Measurements from ENCODE around the gene NUDT4.
"Not testable (repeated sequence)": the region's sequence is repeated elsewhere in the genome, so short reads cannot be mapped to it uniquely, and the experiment has no call there.

Gene NUDT4

GRCh38 chr12:93427779-93428564, 50.2 kb downstream of the NUDT4 start:
- DNase-seq (ENCODE audit: low read depth in 2 of 2): no peak

GRCh38 chr12:93429448-93429847, 51.7 kb downstream of the NUDT4 start:
- no peak for DNase-seq (ENCODE audit: low read depth in 2 of 2)

- no peak for DNase-seq (ENCODE audit: low read depth in 2 of 2)
Measured at GRCh38 chr12:93429852-93430251, 52.1 kb downstream of the NUDT4 start.

- DNase-seq (ENCODE audit: low read depth in 2 of 2): no peak
Measured at GRCh38 chr12:93430280-93430679, 52.6 kb downstream of the NUDT4 start.

GRCh38 chr12:93432031-93432430, 54.3 kb downstream of the NUDT4 start:
- not testable (repeated sequence) for DNase-seq (ENCODE audit: low read depth in 2 of 2)

- no peak for DNase-seq (ENCODE audit: low read depth in 2 of 2)
Measured at GRCh38 chr12:93434256-93434865, 56.6 kb downstream of the NUDT4 start.

- DNase-seq (ENCODE audit: low read depth in 2 of 2): no peak
Measured at GRCh38 chr12:93438266-93439050, 60.7 kb downstream of the NUDT4 start.

GRCh38 chr12:93440043-93440835, 62.5 kb downstream of the NUDT4 start:
- no peak for DNase-seq (ENCODE audit: low read depth in 2 of 2)

GRCh38 chr12:93441081-93441616, 63.4 kb downstream of the NUDT4 start:
- DNase-seq (ENCODE audit: low read depth in 2 of 2): no peak

GRCh38 chr12:93441617-93442410, 64.1 kb downstream of the NUDT4 start, which contains the start of gene UBE2N:
Gene UBE2N, minus strand, starts transcription at chr12:93441947. Its CDS starts 63 bp downstream, at chr12:93441884.
- peak; percentile 95 to 98 for DNase-seq (ENCODE audit: low read depth in 2 of 2)

GRCh38 chr12:93442411-93443340, 65.0 kb downstream of the NUDT4 start:
- DNase-seq (ENCODE audit: low read depth in 2 of 2): no peak

- DNase-seq (ENCODE audit: low read depth in 2 of 2): no peak
Measured at GRCh38 chr12:93443576-93443975, 65.9 kb downstream of the NUDT4 start.

GRCh38 chr12:93447555-93448290, 70.0 kb downstream of the NUDT4 start:
- DNase-seq (ENCODE audit: low read depth in 2 of 2): no peak

GRCh38 chr12:93448796-93449195, 71.1 kb downstream of the NUDT4 start:
- no peak for DNase-seq (ENCODE audit: low read depth in 2 of 2)

- no peak for DNase-seq (ENCODE audit: low read depth in 2 of 2)
Measured at GRCh38 chr12:93449277-93449676, 71.6 kb downstream of the NUDT4 start.

GRCh38 chr12:93451423-93452158, 73.9 kb downstream of the NUDT4 start:
- no peak for DNase-seq (ENCODE audit: low read depth in 2 of 2)

- no peak for DNase-seq (ENCODE audit: low read depth in 2 of 2)
Measured at GRCh38 chr12:93453633-93454032, 75.9 kb downstream of the NUDT4 start.

GRCh38 chr12:93456077-93456476, 78.4 kb downstream of the NUDT4 start:
- no peak for DNase-seq (ENCODE audit: low read depth in 2 of 2)

All from stimulated activated CD4-positive, alpha-beta T cell treated with anti-CD3 and anti-CD28 coated beads, Interleukin-4, amount 100 ng/mL, for 48 hours (primary cell).